Right lung (tissue), 5 donors: ENCODE measurements around the gene TMC4. TPM values are rescaled to one million over a fixed set of nuclear protein-coding genes. Genes with fewer than 3 reads are reported as not detected.
A peak's percentile ranks its signal among the peaks of the same experiment; 100 is the strongest.

Experiments used
- DNase-seq, 2 donors: peaks; one replicate each; pipeline ENCODE4 v3.0.0-alpha.2; 2013
- polyA plus RNA-seq, 5 donors: library from polyadenylated mRNA; unstranded; fragments of 120-200 nt; gene quantifications; one replicate each; pipeline versions ENCODE4 v1.2.1 to v1.2.3, GENCODE V29; 2013; ENCODE audit warnings: inconsistent platforms in 1 of 5, low replicate concordance in 1 of 5; ENCODE audit not compliant: insufficient read length in 5 of 5, insufficient read depth in 1 of 5

The TMC4 gene
- polyA plus RNA-seq, 5 donors: 21.9 to 42.8 (median 32.1) TPM

DNA sequence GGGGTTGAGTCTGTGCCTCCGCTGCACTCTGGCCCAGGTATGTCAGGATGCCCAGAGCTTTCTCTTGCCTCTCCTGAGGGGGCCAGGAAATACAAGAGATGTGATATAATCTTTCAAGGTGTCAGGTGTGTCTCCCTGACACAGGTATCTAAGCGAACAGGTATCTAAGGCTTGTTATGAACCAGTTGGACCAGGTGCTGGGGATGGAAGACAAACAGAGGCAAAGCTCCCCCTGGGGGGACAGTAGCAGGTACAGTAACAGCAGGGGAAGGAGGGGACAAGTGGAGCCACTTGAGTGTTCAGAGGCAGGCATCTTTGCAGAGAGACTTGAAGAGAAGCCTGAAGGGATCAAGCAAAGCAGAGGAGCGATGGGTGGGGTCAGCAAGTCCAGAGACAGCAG is 16.0 kb downstream of the TMC4 start:
- DNase-seq: no peak

DNA sequence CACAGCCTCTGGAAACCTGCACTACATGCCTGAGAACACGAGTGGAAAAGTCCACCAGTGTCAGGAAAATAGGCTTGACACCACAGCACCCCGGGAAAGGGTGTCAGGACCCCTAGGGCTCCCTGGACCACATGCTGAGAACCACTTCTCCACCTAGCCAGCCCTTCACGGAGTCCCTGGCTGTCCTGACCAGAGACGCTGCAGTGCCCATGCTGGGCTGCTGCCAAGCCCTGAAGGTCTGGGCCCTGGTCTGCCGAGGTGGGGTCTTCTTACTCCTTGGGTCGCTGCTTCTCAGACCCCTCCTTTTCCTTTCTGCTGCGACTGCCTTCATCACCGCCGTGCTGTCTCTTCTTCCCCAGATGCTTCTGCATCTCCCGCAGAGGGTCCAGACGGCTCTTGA is 16.5 kb downstream of the TMC4 start:
- no peak for DNase-seq

DNA sequence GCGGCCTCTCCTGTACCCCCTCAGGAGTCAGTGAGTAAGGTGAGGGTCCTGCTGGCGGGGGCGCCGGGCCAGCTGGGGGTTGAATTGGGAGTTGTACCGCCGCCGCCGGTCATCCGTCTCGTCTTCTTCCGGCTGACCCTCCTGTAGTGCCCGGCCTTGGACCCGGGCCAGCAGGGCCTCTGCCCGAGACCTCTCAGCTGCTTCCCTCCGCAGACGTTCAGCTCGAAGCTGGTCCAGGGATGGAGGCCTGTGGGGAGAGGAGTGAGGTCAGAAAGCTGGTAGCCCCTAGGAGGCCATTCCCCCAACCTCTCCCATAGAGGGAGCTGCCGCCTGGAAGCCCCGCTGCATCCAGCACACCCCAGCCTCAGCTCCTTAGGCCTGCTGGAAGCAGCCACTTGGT is 17.3 kb downstream of the TMC4 start:
- no peak for DNase-seq

DNA sequence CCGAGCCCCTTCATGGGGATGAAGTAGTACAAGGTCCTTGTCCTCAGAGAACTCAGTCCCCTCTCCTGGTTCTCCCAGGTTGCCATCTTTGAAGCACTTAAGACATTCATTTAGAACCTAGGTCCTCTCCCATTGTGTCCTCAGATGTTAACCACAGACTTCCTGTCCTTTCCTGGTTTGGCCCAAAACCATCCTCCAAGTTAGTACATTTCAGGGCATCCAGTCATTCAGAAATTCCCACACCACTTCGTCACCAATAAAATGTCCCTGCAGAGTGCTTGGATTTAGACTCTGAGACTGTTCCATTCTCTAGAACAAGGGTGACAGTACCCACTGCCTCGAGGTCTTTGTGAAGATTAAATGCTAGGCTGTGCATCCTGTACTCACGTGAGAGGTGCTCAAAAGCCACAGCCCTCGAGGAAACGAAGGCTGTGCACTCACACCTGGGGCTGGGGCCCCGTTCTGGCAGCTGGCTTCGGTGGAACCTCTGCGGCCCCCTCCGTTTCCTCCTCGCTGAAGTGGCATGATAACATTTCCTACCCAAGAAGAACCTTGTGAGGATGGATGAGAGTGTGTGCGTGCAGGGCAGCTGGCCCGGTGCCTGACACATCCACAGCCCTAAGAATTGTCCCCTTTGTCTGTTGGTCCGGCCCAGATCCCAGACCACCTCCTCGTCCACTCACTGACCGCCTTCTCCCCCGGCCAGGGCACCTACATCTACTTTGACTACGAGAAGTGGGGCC is 18.2 kb downstream of the TMC4 start:
- DNase-seq: no peak

DNA sequence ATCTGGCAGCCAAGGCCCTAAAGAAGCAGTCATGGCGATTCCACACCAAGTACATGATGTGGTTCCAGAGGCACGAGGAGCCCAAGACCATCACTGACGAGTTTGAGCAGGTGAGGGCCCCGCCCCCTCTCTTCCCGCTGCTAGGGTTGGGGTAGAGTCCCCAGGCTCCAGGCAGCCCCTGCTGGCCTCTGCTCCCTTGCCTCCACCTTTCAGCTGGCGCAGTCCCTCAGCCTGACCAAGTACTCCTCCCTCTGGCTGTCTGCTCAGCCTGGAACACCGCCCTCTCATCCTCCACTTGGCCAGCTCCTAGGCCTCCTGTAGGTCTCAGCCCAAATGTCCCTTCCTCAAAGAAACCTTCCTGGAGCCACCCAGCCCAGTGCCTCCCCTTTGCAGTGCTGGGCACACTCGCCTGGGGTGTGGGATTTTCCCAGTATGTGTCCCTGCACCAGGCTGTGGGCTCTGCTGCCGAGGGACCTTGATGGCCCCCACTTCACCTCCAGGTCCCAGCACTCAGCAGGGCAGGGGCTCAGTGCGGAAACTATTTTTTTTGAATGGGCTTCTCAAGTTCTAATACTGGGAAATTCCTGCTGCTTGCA is 19.1 kb downstream of the TMC4 start:
- DNase-seq: no peak

DNA sequence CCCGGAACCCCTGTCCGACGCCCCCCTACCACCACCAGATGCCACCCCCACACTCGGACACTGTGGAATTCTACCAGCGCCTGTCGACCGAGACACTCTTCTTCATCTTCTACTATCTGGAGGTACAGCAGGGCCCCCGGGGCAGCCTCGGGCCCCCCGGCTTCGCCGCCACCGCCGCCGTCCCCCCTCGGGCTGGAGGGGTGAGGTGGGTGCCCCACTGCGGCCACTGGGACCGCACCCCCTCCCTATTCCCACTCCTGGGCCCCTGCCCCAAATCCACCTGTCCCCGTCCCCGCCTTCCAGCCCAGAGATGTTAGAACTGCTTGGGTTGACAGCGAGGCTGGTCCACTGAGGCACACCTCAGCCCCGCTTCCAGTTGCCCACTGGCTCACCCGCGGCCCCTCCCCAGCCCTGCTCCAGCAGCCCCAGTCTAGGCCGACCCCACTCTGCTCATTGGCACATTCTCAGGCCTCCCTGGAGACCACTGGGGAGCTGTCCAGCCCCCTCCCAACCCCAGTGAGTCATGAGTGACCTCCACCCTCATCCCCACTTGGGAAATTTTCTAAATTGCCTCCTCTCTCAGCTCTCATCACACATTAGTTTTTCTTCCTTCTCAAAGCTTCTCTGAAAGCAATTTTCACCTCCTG is 20.0 kb downstream of the TMC4 start:
- no peak for DNase-seq

DNA sequence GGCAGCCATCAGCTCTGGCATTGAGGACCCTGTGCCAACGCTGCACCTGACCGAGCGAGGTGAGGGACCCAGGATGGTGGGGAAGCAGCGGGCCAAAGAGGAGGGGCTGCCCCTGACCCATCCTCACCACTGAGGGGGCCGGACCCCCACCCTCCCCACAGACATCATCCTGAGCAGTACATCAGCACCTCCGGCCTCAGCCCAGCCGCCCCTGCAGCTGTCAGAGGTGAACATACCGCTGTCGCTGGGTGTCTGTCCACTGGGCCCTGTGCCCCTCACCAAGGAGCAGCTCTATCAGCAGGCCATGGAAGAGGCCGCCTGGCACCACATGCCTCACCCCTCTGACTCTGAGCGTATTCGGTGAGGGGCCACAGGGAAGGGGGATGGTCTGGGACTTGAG is 20.7 kb downstream of the TMC4 start:
- DNase-seq: no peak

DNA sequence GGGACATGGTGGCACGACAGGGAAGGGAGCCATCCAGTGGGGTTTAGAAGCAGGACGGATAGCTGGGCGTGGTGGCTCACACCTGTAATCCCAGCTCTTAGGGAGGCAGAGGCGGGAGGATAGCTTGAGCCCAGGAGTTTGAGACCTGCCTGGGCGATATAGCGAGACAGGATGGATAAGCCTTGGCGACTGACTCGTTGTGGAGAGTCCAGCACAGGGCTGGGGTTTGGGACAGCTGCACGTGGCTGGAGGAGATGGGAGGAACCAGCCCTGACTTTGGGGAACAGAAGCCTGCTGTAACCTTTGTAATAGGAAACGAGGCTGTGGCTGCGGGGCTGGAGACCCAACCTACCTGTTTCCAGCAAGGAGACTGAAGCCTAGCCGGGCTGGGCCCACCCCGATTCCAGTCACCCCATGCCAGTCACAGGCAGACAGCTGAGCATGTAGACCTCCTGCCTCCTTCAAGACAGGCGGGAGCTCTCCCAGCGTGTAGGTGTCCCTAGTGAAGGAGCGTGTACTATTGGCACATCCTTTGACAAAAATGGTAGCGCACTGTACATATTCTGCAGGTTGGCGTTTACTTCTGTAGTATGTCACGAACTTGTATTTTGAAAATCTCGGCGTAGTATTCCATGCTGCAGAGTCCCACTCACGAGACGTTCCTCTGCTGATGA is 21.5 kb downstream of the TMC4 start:
- DNase-seq: no peak

DNA sequence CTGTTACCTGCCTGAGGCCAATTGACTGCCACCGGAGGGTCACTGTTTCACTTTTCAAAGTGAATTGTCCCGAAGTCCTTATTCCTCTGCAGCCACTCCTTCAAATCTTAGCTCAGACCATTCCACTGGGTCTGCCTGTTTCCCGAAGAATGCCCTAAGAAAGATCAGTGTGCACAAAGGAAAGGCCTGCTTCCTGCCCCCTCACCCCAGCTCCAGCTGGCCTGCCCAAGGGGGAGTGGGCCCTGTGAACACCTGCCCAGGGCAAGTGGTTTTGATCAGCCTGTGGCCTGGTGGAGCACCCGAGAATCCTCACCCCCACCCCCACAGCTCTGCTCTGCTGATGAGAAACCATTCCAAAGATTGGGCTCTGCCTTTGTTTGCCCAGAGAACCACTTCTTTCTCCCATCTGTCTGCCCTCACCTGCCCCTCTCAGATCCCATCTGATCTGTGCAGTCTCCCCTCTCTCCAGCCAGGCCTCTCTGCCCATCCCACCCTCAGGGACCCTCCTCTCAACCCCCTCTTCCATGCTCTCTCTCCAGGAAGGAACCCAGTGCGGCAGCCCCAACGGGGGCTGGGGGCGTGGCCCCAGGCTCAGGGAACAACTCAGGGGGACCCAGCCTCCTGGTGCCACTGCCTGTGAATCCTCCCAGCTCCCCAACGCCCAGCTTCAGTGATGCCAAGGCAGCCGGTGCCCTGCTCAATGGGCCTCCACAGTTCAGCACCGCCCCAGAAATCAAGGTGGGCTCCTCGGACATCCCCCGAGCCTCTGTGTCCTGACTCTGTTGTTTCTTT is 23.7 kb downstream of the TMC4 start:
- no peak for DNase-seq

DNA sequence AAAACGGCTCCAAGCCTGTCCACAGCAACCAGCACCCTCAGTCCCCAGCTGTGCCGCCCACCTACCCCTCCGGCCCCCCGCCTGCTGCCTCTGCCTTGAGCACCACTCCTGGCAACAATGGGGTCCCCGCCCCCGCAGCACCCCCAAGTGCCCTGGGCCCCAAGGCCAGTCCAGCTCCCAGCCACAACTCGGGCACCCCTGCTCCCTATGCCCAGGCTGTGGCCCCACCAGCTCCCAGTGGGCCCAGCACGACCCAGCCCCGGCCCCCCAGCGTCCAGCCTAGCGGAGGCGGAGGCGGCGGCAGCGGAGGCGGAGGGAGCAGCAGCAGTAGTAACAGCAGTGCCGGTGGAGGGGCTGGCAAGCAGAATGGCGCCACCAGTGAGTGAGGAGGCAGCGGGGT is 24.8 kb downstream of the TMC4 start:
- DNase-seq: no peak

DNA sequence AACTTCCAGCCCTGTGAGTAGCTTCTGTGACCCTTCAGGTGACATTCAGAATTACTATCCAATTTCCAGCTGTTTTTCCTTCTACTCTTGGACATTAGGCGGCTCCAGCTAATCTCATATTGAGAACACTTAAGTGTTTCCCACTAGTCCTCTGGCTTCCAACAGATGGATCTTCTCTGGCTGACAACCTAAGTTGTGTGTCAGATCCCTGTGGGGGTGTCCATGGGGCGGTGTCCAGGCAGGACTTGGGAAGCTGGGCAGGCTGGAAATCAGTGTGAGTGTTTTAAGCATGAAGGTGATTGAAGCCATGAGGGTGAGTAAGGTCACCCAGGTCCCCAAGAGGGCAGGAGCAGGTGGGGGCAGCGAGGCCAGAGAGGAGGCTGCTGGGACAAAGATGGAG is 25.3 kb downstream of the TMC4 start:
- DNase-seq: no peak

DNA sequence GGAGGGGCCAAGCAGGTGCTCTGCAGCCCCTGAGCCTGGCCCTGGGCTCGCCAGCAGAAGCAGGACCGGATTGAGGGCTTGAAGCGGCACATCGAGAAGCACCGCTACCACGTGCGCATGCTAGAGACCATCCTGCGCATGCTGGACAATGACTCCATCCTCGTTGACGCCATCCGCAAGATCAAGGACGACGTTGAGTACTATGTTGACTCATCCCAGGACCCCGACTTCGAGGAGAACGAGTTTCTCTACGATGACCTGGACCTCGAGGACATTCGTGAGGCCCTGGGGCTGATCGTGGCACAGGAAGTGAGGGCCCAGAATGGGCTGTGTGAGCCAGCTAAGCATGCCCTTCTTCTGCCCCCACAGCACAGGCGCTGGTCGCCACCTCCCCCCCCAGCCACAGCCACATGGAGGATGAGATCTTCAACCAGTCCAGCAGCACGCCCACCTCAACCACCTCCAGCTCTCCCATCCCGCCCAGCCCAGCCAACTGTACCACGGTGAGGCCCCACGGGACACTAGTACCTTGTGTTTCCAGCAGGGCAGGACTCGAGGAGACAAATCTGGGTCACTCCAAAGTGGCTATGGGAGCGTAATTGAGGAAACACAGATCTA is 27.3 kb downstream of the TMC4 start:
- no peak for DNase-seq

DNA sequence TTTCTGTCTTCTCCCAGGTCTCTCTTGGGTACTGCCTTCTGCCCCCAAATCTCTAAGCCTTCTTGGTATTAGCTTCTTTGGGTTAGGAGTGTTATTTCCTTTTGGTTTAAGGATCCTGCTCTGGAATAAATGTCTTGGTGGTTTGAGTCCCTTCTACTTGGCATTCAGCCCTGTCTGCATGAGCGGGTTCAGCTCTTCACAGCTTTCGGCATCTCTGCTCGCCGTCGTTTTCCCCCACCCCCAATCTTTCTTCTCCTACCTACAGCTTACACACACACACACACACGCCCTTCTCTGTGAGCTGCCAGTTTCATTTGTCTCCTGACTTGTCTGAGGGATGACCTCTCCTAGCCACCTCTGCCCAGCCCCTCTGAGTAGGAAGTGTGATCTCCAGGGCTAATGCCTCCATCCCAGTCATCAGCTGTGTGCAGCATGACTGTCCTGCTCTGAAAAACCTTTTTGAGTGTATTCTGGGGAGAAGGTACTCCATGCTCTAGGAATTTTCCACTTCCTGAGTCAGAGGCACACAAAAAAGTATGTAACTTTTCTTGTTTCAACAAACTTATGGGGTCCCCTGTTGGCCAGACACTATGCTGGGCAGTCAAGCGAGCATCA is 30.7 kb downstream of the TMC4 start:
- DNase-seq: no peak

DNA sequence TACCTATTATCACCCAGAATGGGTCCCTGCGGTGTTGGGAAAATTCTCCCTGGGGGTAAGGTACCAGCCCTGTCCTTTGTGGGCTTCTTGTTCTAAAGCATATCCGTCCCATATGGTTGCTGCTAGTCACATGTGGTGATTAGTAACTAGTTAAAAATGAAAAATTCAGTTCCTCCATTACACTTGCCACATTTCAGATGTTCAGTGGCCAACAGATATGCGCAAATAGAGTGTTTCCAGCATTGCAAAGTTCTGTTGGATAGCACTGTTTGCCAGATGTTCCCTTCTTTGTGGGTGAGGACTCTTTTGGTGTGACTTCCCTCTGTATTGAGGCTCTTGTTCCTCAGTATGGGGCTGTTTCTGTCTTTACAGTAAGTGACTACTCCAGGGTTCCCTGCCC is 31.6 kb downstream of the TMC4 start:
- no peak for DNase-seq

DNA sequence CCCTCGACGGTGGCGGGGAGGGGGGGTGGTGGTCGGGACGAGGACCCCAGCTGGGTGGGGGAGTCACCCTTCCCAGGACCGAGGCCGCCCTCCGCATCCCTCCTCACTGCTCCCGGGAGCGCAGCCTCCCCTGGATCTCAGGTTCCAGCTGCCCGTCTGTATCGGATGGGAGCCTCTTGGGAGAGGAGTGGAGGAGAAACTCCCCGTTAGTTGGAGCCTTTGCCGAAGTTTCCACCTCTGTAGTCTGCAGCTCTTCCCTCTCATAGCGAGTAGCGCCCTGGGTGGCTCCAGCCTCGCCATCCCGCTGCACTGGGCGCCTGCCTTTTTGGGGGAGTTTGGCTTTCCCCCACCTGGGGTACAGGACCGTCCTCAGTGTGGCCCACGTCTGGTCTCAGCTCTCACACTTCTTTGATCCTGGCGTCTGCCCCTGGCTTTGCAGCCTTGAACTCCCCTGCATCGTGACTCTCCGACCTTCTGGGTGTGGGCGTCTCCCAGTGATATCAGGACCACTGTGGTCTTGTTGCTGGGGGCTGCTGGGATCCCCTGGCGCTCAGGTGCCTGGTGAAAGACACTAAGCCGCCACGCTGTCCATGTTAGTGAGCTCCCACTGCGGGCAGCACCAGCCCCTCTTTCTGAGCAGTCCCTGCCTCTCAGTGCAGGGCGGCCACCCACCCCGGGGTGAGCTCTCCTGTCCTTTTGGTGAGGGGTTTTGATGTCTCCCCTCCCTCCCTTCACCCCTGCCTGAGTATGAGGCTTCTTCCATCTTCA is 34.3 kb downstream of the TMC4 start:
- no peak for DNase-seq

DNA sequence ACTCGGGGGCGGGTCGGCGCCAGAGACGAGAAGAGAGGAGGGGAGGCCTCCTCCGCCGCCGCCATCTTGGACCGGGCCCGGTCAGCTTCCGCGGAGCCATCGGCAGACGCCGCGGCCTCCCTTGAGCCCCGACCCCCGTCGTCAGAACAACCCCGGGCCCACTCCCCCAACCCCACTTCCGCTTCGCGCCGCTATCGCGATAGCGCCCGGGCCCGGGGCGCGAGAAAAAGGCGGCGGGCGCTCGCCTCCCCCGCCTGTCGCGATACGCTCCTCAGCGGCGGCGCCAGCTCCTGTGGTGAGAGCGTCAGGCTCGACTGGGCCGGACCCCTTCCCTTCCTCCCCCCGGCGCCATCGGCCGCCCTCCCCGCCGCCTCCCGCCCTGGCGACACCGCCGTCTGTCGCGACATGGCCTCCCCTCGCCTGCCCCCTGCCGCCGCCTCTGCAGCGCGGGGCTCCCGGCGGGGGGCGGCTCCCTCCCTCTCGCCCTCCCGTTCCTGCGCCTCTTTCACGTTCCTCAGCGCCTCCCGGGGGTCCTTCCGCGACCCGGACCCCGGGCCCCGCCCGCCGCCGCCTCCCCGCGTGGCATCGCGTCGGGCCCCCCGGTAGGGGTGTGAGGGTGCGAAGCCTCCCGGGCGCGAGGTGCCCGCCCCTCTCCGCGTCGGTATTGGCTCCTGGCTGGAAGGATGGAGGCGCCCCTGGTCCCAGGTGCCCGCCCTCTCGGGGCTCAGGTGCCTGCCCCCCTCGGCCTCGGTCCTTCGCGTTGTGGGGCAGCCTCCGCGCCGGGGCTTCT is 35.1 kb downstream of the TMC4 start, which contains the start of gene CNOT3:
Gene CNOT3, plus strand, starts transcription at position 64 of the 790 bp plus-strand sequence. CDS start 5,217 bp downstream, outside the sequence.
- no peak for DNase-seq

DNA sequence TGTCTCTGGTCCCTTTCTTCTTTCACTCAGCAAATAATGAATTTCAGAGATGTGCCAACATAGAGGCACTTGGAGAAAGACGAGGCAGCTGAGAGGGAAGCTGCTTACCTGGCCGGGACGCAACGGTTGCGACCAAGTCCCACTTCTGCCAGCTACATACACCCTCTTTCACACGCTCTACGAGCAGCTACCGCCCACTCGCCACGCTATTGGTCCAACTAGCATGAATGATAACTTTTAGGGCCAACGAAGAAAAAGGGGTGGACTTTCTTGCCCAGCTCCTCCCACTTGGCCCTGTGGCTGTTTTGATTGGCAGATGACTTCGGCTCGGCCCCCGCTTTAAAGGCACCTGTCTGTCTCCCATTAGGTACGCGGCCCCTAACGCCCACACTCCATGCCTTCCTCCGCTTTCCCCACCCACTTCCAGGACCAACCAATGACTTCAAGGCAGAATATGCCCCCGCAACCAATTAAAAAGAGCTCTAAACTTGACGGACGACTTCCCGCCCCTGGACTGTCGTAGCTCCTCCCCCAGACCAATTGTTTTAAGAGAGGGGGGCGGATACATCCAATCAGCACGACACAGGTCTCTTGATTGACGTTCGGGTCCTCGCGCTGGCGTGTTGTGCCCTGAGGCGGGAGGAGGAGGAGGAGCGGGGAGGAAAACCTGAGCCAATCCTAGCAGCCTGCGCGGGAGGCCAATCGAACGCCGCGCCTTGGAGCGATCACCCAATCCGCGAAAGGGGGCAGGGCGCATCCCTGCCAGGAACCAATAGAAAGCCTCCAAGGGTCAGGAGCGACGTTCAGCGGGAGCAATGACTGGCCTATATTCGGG is 35.9 kb downstream of the TMC4 start:
- peak; percentile 100 for DNase-seq
